Measurements from ENCODE around the gene TMPRSS13. TPM values are rescaled to one million over a fixed set of nuclear protein-coding genes. Genes with fewer than 3 reads are reported as not detected.

The TMPRSS13 gene
- total RNA-seq, 4 donors from 2014 or later, result 0.22 to 0.51 TPM; not detected in 2

GRCh38 chr11:117907276-117908108, 21.7 kb downstream of the TMPRSS13 start:
- no peak for TF ChIP-seq CTCF (IDR thresholded peaks at IDR 0.05; ENCODE audit: low read depth)

GRCh38 chr11:117906710-117907109, 22.5 kb downstream of the TMPRSS13 start:
- TF ChIP-seq CTCF (IDR thresholded peaks at IDR 0.05; ENCODE audit: low read depth), result no peak

DNA sequence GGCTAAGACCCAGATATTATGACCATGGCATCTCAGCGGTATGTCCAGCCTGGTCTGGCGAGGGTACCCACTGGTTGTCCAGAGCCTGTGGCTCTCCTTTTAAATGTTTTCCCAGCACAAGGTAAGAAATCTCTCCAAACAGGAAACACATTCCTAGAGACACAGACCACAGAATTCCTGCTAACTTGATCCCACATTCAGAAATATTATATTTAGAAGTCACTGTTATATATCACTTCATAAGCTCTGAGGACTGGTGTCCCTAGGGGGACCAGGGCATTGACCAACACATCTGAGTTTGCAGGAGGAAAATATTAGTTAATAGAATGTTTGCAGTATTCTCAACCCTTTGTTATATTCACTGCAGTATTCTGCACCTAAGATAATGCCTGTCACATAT, 23.1 kb downstream of the TMPRSS13 start:
- no peak for TF ChIP-seq CTCF (IDR thresholded peaks at IDR 0.05; ENCODE audit: low read depth)

GRCh38 chr11:117905524-117905923, 23.7 kb downstream of the TMPRSS13 start:
- no peak for TF ChIP-seq CTCF (IDR thresholded peaks at IDR 0.05; ENCODE audit: low read depth)

DNA sequence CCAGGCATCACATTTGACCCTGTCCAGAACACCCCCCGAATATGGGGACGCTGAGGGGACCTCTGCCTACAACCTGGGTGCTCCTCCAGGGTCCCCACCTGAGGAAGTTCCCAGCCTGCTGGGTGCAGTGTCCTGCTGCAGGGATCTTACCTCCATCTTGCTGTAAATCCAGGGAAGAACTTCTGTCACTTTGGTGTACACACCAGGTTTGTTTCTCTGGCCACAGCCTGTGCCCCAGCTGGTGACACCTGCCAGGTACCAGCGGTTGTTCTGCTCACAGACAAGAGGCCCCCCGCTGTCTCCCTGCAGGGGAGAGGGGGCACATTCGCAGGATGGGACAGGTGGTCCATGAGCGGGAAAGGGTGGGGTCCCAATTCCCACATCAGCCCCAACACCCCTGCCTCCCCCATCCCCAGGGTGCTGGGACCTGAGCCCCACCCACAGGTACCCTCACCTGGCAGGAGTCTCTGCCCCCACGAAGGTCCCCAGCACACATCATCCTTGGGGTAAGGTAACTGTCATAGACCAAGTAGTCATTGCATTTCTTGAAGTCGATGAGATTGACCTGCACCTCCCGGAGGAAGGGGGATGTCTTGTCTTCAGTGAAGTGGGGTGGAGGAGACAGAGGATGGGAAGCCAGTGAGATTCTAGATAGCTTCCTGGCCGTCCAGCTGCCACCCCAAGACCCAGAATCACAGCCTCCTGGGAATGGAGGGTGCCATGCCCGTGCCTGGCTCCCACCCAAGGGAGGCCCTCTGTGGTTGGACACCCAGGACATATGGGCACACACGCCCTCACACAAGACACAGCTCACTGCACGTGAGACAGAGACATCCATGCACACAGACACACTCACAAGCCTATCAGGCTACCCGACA, 25.5 kb downstream of the TMPRSS13 start:
- TF ChIP-seq CTCF (IDR thresholded peaks at IDR 0.05; ENCODE audit: low read depth), result no peak

DNA sequence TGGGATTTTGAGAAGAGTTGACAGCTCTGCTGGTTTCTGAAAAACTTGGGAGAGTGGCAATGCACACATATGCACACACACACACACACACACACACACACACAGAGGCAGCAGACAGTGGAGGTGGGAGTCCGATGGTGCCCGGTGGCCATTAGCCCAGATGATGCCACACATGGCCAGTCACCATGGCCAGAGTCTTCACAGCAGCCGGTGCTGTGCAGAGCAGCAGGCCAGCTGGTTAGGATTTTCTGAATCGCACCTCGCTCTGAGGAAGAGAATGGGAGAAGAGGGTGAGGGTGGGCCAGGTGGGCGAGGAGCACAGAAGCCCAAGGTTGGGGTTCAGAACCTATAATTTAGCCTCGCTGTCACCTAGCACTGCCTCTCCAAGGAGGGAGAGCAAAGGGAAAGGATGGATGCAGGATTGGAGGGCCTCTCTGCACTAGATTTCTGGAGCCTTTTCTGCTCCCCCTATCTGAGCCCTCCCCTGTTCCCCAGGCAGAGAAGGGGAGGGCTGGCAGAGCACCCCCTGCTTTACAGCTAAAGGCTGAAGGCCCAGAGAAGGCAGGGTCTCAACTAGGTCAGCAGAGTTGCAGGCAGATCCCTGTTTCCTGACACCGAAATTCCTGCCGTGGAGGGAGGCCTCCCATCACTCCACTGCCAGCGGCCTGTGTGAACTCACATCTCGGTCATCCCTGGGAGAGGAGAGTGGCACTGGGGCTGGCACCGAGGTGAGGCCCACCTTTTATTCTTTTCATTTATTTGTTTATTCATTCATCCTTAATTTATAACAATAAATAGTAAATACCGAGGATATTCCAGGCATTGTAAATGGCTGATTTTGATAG, 27.0 kb downstream of the TMPRSS13 start:
- TF ChIP-seq CTCF (IDR thresholded peaks at IDR 0.05; ENCODE audit: low read depth), result no peak

Data from subcutaneous adipose tissue (tissue), 4 donors.